Mononuclear cell (primary cell): ENCODE results near the gene CCNL1. TPM values are rescaled to one million over a fixed set of nuclear protein-coding genes. Genes with fewer than 3 reads are reported as not detected.
A peak's percentile ranks its signal among the peaks of the same experiment; 100 is the strongest.

Experiments
- H3K27me3 ChIP-seq: 2 replicates; pipeline ENCODE4 v1.6.0; 2011; ENCODE audit warnings: low read length, control low read depth; ENCODE audit not compliant: insufficient read depth
- H3K4me1 ChIP-seq: 2 replicates; pipeline ENCODE4 v1.5.1; 2011; ENCODE audit warnings: mild to moderate bottlenecking, low read length, control low read depth; ENCODE audit not compliant: insufficient read depth
- H3K4me3 ChIP-seq: 2 replicates; pipeline ENCODE4 v1.5.1; 2011; ENCODE audit warnings: mild to moderate bottlenecking, low read length, moderate library complexity
- H3K9me3 ChIP-seq: 2 replicates; pipeline ENCODE4 v1.5.1; 2011; ENCODE audit warnings: low read depth, mild to moderate bottlenecking, control low read depth, low read length
- total RNA-seq: library from RNA; depleted of rRNA; stranded (reverse); fragments of >200 nt; gene quantifications from one replicate; pipeline ENCODE4 v1.2.3, GENCODE V29; 2012

The CCNL1 gene
- total RNA-seq, 1 donor = 1,619 TPM

DNA sequence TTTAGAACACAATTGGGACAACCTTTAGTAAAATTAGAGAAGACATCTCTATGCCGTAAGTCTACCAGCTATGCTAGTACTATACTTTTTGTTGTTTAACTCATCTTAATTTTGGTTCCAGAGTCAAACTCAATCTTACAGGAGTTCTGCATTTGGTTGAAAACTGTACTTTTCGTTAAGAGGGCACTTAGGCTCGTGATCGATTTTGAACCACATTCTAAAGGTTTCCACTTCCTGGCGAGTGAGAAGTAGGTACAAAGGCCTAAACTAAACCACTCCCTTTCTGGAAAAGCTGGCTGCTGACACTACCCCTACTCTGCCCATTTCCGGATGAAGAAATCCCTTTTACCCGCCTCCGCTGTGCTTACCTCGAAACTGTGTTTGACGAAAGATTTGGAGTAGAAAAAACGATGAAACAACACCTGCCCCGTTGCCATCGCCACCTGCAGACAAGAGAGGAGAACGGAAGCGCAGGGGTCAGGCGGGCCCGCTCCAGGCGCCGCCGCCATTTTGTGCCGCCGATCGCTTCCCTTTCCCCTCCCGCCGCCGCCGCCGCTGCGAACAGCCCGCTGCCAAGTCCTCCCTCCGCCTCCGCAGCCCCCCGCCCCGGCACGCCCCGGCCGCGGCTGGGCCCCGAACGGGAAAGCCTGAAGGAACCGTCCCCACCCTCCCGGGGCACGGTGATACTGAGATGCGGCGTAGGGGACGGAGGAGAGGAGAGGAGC lies 748 bp downstream of the CCNL1 start:
- no peaks in the 10 kb centered on the region for H3K9me3 ChIP-seq
- no peaks in the 10 kb centered on the region for H3K27me3 ChIP-seq
- H3K4me1 ChIP-seq = peaks cover 52% of the 10 kb centered on the region
- peak overlapping the region; percentile 94 for H3K4me3 ChIP-seq

DNA sequence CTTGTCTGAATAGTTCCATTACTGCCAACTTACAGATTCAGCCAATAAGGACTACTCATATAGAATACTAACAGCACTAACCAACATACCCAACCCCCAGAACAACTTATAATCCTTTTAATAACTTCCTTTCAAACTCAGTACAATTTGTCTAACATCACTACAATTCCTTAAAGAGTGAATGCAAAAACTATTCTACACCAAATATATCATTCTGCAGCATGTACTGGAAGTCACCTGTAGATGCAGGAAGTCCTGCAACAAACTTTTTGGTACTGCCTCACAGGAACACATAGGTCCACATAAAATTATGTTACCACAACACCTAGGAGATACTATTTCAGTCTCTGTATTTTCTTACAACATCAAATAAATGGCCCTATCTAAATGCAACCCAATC lies 2.1 kb downstream of the CCNL1 start:
- H3K4me3 ChIP-seq = no peak overlapping the region
- peaks cover 46% of the 10 kb centered on the region for H3K4me1 ChIP-seq
- H3K9me3 ChIP-seq = no peaks in the 10 kb centered on the region

DNA sequence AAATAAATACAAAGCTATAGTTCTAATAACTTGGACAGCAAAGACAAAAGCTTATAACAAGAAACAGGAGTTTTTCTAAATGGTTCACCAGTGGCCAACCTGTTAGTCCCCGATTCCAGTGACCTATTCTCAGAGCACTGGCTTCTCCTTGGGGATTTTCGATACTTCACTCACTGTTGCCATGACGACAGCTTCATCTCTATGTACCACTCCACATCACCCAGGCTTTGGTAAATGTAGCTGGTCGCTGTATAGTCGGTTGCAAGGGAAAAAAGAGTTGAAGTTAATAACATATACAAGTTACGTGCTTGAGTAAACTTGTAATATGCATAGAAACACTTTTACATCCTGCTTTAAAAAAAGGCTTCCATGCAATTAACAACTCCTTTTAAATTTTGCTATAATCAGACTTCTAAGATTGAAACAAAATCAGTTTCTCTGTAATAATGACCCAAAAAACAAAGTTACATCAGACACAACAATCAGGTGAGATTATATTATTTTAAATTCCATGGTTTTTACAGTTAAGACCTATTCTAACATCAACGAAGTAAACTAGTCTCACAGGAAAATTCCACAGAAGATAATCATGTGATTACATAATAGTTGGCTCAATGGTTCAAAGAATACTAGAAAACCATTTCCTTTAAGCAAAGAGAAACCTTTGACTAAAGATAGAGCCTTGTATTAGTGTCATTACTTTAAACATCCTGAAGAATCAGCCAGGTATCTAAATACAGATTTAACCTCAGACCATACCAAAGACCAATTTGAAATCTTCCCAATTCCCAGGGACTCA lies 2.9 kb downstream of the CCNL1 start:
- no peak overlapping the region for H3K4me3 ChIP-seq
- H3K9me3 ChIP-seq = no peaks in the 10 kb centered on the region
- H3K4me1 ChIP-seq = peaks cover 44% of the 10 kb centered on the region
- no peaks in the 10 kb centered on the region for H3K27me3 ChIP-seq

More for the DNA sequence above, 2.1 kb downstream of the CCNL1 start:
- no peaks in the 10 kb centered on the region for H3K27me3 ChIP-seq

DNA sequence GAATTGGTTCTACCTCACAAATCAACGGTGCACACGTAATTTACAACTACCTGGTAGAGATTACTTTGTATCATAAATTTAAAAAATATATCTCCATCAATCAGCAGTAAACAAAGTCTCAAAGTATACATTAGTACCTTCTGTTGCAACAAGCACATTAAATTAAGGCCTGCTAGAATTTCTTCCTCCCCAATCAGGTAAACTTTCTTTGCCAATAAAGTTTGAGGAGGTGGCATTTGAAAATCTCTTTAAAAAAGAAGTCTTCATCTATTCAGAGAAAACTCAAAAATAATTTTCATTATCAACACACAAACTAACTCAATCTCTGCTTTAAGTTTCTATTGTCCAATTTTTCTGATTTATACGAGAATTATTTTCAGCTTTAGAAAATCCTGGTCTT lies 4.4 kb downstream of the CCNL1 start:
- no peaks in the 10 kb centered on the region for H3K9me3 ChIP-seq
- H3K27me3 ChIP-seq = no peaks in the 10 kb centered on the region
- H3K4me3 ChIP-seq = no peak overlapping the region
- H3K4me1 ChIP-seq = peaks cover 31% of the 10 kb centered on the region

DNA sequence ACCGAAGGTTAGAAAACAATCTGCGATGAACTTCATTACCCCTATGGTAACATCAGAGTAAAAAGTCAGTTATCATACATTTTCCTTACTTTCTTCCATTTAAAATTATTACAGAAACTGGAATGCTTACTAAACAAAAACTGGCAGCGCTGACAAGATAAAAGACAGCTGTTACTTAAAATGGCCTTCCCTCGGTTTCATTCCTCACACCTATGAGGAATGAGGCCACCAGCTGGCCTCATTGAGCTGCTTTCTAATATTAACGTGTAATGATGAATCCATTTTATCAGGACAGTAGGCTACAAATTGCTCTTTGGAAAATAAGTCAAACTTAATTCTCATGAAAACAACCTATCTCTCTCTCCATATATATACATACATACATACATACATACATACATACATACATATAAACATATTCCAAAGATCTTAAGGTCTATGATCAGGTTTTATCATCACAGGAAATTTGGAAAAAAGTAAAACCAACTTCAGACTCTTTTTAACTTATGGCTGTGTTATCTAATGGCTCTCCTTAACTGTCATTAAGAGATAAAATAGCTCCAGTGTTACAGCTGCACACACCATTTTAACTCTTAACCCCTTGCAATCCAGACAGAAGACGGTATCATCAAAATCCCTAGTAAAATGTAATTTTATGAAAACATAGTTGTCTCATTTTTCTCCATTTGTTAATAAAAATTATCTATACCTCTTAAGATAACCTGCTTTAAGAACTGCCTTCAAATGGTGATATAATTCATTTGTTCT lies 5.2 kb downstream of the CCNL1 start:
- H3K4me3 ChIP-seq = no peak overlapping the region

DNA sequence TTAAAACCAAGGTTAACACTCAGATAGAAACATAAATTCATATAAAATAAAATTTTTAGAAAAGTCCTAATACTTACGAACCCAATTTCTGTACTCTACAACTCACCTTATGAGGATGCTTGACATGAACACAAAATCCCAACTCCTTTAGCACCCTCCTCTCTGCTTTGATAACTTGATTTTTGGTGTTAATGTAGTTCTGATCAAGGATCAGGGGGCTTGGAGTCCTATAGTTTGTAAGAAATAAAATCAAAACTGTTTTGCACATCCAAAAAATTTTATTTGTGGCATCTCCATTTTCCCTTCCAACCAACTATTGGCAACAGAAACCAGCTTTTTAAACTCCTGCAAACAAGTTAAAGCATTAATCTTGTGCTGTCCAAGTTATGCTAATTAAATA lies 7.0 kb downstream of the CCNL1 start:
- Histone ChIP-seq H3K9me3 (no peaks in the 10 kb centered on the region), H3K4me1 (peaks cover 22% of the 10 kb centered on the region), H3K27me3 (no peaks in the 10 kb centered on the region), H3K4me3 (no peak overlapping the region)

More for the DNA sequence above, 5.2 kb downstream of the CCNL1 start:
- H3K4me1 ChIP-seq = peaks cover 31% of the 10 kb centered on the region
- H3K27me3 ChIP-seq = no peaks in the 10 kb centered on the region
- H3K9me3 ChIP-seq = no peaks in the 10 kb centered on the region

DNA sequence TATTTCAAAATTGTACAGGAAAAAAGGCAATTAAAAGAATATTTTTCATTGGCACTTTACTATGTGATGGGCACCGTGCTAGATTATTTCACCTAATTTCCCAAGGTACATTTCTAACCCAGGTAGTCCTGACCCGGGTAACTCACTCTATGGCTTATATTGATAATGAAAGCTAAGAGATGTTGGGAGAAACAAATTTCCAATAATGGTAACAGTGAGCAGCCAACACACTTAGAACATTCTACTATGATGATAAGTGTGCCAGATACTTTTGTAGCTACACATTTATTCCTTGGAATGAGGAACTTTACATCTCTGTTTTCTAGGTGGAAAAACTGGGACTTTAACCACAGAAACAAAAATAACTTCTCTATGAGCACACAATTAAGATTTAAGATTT lies 7.5 kb downstream of the CCNL1 start:
- Histone ChIP-seq H3K4me3 (no peak overlapping the region), H3K27me3 (no peaks in the 10 kb centered on the region), H3K4me1 (peaks cover 17% of the 10 kb centered on the region), H3K9me3 (no peaks in the 10 kb centered on the region)

DNA sequence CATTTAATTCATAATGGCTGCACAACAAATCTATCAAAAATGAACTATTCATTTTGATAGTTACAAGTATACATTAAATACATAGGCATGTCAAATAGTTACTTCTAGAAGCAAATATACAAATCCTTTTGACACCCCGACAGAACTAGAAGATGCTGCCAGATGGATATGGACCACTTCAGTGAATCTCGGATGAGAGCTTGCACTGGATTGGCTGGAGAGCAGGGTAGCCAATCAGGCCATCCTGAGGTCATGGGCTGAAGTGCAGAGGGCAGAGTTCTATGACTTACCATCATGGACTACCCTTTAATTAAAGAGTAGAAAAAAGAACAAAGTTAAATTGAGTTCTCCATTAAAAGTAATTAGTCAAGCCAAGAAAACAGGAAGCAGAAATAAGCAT lies 8.3 kb downstream of the CCNL1 start:
- H3K4me1 ChIP-seq = peaks cover 10% of the 10 kb centered on the region
- no peak overlapping the region for H3K4me3 ChIP-seq
- no peaks in the 10 kb centered on the region for H3K27me3 ChIP-seq
- no peaks in the 10 kb centered on the region for H3K9me3 ChIP-seq

DNA sequence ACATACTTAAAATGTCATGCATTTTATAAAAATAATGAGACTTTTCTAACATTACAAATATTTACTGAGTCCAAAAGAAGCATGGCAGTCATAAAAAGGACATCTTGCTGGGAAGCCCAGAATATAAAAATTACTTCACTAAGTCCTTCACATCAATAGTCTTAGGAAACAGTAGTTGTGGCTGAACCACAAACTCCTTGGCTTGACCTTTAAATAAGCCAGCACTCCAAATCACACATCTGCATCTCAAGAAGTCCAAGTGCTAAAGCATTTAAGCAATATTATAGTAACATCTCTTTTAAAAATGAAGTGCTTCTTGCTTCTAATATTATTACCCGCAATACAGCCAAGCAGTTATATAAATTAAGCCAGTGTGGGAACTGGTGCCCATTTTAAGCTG lies 8.8 kb downstream of the CCNL1 start:
- no peaks in the 10 kb centered on the region for H3K9me3 ChIP-seq
- peaks cover 6% of the 10 kb centered on the region for H3K4me1 ChIP-seq
- no peaks in the 10 kb centered on the region for H3K27me3 ChIP-seq
- no peak overlapping the region for H3K4me3 ChIP-seq

DNA sequence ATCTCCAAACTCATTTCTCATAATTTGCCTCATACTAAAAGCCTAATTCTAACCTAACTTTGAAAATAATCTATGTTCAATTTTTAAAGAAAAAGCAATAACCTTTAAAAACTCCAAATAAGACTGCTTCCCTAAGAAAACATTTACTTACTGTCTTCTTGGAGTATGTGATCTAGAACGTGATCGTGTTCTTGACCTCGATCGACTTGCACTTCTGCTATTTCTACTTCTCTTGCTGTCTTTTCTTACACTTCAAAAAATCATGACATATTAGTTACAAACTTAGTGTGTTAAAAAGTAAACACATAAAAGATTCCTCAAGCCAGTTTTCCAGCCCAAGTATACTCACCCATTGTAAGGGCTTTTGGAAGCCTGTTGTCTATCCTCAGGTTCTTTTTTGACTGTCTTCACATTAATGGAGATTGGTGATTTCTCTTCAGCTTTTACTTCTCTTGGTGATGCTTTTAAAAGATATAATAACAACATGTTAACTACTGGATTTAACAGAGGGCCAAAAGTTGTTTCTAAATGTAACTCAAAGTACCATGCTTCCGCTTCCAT lies 10.7 kb downstream of the CCNL1 start:
- H3K27me3 ChIP-seq = no peaks in the 10 kb centered on the region
- H3K4me3 ChIP-seq = no peak overlapping the region
- H3K9me3 ChIP-seq = no peaks in the 10 kb centered on the region
- H3K4me1 ChIP-seq = peaks cover 1% of the 10 kb centered on the region

DNA sequence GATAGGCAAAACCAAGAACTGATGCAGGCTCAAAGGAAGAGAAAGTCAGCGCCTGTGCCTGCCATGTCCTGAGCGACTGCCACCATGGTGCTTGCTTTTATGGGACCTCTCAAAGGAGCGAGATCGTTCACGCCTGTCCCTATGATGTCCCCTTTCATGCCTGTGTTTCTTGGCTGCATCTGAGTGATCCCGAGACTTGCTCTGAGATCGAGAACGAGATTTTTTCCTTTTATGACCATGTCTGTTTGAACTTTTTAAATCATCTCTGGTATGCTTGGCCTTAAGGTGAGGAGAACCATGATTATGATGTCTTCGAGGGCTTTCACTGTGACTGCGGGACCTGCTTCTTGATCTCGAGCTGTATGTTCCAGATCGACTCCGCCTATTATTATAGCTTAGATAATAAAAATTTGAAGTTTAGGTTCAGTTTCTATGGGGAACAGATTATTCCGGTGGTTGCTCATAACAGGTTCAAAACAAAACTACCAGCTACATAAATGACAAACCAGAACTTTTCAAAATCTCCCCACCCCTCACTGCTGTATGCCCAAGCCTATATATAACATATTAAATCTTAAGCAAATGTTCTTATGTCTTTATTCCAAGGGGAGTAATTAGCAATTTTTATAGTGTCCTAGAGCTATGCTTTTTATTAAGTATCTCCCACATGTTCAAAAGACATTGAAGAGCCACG lies 11.6 kb downstream of the CCNL1 start:
- H3K4me3 ChIP-seq = no peak overlapping the region
- no peaks in the 10 kb centered on the region for H3K9me3 ChIP-seq
- H3K27me3 ChIP-seq = no peaks in the 10 kb centered on the region
- no peaks in the 10 kb centered on the region for H3K4me1 ChIP-seq

DNA sequence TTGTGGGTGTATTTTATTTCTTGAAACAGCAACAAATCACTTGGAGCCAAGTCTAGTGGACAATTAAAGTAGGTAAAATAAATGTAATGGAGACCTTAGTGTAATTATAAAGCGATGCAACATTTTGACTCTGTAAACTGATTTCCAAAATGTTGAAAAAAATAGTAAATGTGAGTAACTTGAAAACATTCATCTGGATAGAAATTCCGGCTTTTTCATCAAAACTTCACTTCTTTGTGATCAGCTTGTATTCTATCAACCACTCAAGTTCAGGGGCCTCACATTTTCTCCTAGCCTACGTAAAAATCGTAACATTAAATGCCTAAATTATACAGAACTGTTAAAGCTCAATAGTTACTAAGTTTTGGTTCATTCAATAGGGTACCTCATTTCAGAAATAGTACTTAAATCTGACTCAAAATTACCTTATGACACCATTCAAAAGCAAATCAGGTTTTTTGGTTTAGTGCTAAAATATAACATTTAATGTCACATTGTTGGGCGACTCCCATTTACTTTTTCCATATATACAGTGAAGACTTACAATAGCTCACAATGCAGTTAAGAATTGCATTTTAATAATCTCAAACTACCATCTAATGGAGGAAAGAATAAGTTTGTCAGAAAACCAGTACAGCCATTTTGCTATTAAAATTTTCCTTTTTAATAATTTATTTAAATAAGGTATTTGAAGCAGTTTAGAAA lies 12.7 kb downstream of the CCNL1 start:
- H3K9me3 ChIP-seq = no peaks in the 10 kb centered on the region
- H3K4me3 ChIP-seq = no peak overlapping the region
- H3K27me3 ChIP-seq = no peaks in the 10 kb centered on the region
- no peaks in the 10 kb centered on the region for H3K4me1 ChIP-seq

DNA sequence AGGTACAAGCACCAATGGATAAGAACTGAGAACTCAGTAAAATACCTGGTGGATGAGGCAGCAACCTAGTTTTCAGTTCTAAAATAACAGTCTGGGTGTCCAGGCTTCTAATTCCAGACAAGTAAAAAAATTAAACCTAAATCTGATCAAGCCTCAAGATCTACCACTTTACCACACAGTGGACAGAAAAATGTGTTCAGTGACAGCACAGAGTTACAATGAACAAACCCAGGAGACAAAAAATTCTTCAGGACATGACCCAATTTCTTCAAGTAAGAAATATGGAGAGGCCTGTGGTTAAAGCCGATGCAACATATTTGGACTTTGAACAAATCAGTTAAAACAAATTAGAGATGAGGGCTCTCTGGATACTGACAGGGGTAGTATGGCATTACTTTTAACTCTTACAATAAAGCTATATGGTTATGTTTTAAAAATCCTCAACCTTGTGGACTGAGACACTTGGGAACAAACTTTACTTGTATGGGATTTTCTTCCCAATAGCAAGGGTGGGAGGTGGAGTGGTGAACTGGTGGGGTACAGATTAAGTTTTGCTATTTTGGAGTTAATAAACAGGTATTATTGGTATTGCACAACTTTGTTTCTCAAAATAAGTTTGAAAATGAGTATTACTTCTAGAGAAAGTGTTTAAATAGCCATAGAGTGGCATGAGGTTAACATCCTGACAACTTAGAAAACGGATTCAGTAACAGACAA lies 14.2 kb downstream of the CCNL1 start:
- H3K9me3 ChIP-seq = no peaks in the 10 kb centered on the region
- H3K27me3 ChIP-seq = no peaks in the 10 kb centered on the region
- H3K4me3 ChIP-seq = no peak overlapping the region
- H3K4me1 ChIP-seq = no peaks in the 10 kb centered on the region
